Measurements from ENCODE around the gene DUSP7.

Gene DUSP7, protein sequence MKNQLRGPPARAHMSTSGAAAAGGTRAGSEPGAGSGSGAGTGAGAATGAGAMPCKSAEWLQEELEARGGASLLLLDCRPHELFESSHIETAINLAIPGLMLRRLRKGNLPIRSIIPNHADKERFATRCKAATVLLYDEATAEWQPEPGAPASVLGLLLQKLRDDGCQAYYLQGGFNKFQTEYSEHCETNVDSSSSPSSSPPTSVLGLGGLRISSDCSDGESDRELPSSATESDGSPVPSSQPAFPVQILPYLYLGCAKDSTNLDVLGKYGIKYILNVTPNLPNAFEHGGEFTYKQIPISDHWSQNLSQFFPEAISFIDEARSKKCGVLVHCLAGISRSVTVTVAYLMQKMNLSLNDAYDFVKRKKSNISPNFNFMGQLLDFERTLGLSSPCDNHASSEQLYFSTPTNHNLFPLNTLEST

DNA sequence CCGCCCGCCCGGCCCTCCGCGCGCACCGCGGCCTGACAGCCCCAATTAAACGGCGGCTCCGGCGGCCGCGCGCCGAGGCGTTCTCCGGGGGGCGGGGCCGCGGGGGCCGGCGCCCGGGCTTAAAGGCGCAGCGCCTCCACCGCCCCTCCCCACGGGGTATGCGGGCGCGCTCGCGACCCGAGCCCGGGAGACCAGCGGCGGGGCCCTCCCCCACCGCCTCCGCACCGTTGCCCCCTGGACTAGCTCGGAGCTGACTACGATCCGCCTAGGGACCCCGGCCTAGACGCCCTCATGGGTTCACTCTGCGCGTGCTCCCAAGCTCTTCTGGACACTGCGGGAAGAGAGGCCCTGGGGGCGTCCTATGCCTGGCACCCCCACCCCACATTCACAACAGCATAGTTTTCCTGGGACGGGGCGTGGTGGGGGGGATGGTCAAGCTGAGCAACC is at the start of gene DUSP7:
TSS of gene DUSP7 (minus strand) at position 51 of the 447 bp plus-strand sequence. CDS start 205 bp downstream, outside the sequence.
- DNase-seq: peak; percentile 62

DNA sequence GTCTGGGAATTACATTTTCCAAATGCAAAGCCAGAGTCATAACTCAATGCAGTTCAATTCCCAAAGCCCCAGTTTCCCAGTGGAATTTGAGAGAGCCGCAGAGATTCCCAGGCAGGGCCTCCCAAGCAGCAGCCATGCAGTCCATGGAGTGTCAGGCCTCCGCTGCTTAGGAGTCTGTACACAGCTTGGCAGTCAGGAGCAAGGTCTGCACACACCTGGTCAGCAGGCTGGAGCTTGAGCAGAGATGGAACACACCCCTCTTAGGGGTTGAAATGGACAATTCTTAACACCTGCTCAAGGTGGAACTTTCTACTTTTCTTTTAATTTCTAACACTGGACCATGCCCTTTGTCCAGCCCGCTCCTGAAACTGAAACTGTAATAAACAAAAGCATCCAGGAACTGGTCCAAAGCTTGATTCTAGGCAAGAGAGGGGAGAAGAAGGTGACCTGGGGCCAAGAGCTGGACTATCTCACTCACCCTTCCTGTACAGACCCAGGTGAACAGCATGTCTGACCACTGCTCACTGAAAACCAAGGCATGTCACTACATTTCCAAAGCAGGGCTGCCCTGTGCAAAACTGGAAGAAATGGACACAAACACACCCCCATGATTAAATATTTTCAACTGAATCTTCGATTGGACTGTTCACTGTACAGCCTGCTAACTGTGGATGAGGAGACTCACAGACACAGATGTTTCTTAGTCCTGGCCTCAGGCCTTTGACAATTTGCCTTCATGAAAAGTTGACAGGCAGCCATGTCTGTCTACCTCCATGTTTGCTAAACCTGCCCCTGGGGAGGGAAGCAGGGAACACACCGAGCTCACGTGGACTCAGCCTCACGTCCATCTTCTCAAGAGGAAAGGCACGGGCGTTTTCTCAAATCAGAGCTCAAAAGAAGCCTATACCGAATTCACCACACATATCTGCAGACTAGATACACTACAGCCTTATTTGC is 48.6 kb upstream of the DUSP7 start:
- DNase-seq: no peak

DNA sequence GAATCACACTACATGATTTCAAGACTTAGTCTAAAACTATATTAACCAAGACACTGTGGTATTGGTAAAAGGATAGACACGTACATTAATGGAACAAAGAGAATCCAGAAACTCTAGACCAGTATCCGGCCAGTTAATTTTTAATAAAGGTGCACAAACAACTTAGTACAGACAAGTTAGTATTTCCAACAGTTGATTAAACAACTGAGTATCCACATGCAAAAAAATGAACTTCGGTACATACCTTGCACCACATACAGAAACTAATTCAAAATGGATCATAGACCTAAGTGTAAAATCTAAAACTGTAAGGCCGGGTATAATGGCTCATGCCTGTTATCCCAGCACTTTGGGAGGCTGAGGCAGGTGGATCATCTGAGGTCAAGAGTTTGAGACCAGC is 46.6 kb upstream of the DUSP7 start:
- DNase-seq: no peak

DNA sequence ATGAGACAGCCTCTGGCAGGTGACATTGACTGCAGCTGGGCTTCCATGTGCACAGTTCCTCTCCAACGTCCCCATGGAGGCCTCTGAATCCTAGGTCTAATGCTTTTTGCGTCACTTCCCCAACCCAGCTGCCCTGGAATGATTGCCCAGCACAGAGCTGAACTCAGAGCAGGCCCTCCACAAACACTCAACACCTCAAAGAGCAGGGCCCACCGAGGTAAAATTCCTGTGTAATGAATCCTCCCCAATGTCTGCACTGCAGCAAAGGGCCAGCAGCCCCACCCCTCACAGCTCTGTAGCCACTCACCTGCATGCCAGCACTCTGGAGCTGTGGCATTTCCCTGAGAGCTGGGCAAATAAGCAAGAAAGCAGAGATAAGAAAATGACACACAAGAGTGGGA is 42.6 kb upstream of the DUSP7 start:
- no peak for DNase-seq

DNA sequence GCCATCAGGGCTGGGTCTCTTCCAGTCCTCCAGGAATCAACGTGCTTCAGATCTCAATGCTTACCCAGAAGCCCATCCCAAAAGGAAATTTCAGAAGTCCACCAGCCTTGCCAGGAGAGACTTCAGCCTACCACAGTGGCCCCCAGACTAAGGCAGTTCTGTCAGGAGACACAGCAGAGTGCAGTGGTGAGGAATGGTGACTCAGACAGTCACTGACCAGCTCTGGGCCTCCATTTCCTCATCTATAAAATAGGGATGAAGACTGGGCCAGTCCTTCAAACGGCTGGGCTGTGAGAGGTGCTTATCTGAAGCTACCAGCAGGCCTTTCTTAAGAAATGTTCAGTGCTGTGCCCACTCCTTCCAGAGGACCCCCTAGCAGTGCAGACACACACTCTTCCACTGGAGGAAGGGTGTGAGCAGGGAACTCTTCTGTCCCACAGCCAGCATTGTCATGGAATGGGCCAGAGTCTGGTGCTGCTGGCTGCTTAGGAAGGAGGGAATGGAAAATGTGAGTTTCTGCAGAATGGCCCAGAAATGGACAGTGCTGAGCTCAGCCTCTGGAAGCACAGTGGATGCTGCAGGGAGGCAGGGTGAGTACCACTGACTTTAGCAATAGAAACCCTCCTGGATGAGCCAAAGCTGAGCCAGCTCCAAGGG is 41.6 kb upstream of the DUSP7 start:
- DNase-seq: no peak

DNA sequence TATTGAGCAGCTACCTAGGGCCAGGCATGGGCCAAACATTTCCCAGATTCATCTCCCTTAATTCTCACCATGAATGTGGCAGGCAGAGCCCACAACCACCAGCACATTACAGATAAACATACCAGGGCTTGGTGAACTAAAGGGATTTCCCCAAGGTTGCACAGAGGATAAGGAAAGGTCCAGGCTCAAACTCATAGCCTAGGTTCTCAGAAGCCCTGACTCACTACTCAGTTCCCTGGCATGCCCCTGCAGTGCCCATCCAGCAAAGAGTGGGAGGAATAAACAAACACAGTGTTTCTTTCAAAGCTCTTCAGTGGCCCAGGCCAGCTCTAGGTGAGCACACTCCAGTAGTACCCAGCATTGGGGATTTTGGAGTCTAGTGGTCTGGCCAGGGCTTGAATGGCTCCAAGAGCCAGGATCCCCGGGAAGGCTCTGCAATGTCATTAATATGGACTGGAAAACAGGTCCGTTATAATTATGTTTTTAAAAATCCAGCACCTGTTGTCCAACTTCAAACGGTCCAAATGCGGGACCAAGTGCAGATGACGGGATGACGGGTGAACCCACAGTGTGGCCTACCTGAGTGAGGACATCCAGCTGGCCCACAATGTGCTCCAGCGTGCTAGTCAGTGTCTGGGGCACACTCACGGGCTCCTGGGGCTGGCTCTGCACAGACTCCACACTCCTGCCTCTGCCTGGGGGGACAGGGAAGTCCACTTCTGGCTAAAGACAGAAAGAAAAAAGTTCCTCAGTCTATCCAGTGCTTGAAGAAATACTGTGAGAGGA is 39.8 kb upstream of the DUSP7 start:
- DNase-seq: no peak

DNA sequence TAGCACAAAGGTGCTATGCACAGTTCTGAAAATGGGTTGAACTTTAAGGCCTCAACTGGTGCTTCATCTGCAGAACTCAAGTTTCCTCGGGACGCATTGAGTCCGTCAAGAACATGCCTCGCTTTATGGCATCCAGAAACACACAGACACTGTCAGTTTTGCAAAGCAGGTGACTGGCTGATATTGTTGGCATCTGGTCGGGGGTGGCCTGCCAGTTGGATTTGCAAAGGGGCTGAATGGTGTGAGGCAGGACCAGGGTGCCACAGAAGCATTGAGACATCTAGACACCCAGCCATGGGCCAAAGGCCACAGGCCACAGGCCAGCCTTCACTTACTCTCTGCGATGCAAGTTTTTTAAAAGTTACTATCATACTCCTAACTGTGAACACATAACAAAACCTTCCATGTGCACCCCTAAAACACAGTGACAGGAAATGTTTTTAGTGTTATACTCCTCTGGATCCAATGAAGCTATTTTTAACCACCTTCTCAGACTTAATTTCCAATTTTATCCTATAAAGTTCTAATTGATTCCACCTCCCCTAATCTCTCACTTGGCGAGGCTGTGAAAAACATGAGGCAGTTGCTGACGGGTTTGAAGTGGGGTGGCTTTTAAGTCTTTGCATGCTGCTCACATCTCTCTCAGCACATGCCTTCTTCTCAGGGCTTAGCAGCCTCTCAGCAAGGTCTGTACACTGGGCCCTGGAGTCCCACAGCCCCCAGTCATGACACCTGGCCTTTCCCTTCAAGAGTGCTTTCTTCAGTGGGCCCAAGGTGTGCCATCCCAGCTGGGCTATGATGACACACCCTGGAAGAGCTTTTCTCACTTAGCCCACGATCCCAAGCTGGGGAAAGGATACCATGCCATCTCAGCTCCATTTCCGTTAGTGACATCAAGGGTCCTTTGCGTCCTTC is 38.5 kb upstream of the DUSP7 start:
- DNase-seq: no peak

DNA sequence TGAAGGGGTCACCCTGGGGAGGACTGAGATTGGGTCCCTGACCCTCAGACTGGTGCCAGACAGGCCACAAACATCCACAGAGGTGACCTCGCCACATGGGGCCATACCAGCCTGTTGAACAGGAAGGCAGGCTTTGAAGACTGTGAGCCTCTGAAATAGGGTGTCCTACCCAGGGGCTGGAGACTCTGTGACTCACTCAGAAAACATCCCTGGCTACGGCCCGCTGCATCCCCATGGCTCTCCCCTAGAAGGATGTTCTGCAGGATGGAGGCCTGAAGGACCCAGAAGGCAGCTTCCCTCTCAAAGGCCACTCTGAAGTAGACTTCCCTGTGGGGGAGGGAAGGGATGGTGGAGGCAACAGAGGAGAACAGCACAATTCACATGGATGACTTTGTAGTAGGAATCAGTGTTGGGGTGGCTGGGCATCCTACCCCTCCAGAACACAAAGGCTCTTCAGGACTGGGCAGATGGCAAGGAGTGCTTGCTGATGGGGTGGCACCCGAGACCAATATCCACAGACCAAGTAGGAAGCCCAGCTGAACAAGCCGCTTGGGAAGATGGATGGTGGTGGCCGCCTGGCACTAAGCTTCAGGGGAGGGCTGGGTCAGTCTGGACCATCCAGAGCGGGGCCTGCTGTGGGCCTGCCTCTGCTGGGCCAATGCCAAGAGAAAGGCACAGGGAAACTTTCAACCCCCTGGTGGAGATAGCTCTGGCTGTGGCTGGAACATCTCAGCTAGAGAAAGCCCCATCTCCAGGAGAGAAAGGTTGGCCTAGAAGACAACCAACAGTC is 37.6 kb upstream of the DUSP7 start:
- no peak for DNase-seq

DNA sequence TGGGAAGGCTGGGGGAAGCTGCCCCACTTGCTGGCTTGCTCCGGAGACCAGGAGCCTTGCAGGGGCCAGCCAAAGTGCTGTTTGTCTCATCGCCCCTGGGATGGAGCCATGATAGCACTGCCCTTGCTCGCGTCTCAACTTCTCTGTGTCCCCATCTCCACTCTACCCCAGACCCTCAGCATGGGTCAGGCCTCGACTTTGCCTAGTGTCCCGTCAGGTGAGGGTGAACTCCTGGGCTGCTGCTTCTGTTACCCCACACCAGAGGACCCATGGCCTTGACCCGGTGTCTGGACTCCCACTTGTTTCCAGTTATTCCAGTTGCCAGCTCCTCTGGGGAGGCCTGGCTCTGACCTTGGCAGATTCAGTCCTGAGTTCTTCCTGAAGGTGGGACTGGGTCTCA is 36.5 kb upstream of the DUSP7 start:
- no peak for DNase-seq

DNA sequence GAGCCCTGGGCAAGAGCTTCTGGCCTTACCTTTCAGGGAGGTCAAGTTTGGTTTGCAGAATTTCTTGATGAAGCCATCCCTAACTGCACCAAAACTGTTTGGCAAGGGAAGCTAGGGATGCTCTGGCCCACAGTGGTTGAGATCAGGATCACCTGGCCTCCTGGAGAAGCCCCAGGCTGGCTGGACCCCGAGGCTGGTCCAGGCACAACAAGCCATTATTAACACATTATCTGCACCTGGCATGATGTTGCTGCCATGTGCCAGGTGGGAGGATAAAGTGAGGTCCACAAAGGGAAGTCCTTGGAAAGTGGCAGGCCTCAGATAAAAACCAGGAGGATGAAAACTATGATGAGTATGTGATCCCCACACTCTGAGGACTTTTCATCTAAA is 35.9 kb upstream of the DUSP7 start:
- DNase-seq: no peak

DNA sequence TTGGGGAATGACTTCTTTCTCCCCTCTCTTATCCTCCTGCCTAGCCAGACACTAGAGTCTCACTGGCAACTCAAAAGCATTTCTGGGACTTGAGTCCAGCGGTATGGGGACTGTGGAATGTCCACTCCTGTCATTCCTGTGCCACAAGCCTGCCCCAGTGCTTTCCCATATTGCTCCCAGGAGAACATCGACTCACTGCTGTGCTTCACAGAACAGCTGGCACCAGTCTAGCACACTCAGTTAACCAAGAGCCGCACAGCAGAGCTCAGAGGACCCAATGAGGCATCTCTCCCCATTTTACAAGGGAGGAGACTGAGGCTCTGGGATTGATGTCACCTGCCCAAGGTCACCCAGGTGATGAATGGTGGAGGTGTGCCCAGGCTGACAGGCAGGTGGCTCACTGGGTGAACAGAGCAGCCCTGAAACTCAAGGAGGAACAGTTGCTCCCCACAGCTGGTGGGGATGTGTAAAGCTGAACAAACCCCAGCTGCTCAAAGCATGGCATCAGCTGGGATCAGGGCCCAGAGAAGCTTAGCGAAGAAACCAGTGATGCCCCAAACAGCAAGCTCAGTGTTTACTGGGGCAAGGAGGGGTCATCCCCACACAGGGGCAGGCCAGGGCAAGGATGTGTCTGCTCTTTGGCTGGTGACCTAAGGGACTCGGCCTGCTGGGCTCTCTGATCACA is 35.4 kb upstream of the DUSP7 start:
- no peak for DNase-seq

DNA sequence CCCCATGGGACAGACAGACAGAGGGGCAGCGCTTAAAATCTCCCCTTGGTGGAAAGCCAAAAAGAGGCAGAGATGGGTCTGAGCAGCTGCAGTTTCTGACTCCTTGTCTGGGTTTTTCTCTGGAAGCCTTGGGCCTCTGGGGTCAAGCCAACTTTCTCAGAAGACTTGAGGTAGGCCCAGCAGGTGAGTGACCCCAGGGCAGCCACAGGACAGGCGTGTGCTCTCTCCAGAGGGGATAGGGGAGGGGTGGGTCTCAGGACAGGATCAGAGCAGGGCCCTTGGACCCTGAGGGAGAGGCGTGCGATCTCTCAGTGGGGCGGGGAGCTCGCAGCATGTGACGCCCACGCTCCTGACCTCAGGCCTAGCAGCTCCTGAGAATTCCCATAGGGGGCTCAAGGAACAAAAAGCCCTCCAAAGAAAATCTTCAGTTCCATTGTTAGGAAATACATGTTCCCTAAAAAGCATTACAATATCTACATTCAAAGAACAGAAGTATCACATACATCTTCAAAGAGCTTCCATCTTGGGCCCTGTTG is 34.6 kb upstream of the DUSP7 start:
- DNase-seq: no peak

DNA sequence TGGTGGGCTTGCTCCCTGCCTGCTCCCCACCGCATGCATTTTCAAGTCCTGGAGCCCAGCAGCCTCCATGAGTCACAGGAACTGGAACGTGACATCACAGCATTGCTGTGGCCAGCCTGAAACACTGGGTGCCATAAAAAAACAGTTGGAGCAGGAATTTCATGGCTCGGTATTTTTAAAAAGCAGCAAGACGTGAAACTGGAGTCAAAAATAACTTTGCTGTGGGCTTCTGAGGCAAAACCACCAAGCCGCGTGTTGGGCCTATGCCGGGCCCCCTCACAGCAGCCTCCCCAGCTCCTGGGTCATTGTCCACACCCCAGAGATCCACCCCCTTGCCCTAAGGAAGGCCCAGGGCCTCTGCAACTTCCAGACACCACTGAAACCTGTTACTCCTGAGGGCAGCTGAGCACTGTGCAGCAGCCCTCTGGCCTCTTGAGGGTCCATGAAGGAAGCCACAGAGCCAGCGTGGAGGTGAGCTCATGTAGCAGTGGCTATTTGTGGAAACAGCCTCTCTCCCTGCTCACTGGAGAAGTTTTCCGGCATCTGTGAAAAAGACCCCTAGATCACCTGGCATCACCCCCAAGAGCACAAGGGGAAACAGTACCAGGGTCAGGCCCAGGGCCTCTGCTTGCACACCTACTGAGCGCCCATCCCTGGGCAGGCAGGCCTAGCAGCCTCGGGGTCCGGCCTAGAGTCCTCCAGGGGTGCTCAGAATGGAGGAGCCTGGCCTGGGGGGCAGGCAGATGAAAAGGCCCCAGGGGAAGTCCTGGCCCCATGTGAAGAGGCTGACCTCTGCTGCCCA is 34.0 kb upstream of the DUSP7 start:
- no peak for DNase-seq

DNA sequence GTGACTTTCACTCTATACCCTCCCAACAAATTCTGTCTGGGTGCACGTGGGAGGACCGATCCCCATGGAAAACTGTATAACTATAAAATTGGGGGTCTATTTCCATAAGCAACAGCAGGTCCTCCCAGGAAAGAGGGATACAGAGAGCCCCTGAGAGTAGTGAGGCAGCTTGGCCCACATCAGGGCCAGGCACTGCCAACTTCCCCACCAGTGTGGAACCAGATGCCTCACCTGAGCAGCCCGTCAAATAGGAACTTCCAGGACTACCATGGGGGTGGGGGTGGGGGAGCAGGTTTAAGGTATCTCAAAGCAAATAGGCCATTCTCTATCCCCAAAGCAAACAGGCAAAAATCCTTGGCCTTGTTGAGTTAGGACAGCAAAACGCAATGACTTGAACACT is 33.3 kb upstream of the DUSP7 start:
- no peak for DNase-seq

DNA sequence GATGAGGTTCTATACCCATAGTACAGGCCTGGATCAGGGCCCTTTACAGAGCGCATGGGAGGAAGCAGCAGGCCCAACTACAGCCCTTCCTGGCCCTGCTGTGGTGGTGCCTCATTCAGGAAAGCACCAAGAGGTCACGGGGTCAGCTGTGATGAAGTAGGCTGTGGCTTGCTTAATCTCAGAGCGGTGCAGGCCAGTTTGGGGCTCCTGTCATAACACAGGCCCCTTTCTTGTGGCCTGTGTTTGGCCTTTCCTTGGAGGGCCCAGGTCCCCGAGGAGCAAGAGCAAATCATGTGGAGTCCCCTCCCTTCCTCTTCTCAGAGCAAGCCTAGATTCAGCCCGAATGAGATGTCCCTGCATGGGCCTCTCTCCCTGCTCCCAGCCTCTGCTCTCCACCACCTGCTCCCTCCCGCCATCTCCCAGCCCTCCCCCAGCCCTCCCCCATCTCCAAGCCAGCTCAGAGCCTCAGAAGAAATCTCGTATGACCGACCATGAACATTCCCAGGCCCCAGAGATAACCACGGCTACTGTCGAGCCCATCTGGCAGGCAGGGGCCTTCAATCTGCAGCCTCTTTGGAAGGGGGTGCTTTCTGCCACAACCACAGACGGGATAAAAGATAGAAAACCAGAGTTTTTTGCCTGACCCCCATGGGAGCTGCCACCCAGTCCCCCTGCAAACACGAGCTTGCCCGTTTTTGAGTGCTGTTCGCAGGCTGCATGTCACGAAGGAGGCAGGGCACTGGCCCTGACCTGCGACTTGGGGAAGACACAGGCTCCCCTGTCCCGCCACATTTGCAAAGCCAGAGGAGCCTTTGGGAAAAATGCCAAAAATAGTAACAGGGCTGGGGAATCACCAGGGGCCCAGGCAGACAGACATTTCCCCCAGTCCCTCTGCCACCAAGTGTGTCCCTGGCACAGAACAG is 32.3 kb upstream of the DUSP7 start:
- no peak for DNase-seq

DNA sequence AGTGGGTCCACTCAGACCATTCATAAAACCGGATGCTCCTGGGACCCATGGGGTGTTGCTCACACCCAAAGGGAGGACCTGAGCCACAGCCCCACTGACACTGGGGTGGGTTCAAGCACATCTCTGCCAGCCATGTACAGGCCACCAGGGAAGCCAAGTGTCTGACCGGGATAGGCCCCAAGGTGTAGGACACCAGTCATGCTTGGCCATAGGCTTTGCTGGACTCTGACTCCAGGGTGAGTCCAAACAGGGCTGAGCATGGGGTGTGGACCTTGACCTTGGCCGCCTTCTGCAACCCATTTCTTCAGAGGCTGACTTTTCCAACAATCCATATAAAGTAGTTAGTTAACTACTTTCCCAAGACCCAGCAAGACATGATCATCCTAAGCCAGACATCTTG is 31.4 kb upstream of the DUSP7 start:
- DNase-seq: no peak

DNA sequence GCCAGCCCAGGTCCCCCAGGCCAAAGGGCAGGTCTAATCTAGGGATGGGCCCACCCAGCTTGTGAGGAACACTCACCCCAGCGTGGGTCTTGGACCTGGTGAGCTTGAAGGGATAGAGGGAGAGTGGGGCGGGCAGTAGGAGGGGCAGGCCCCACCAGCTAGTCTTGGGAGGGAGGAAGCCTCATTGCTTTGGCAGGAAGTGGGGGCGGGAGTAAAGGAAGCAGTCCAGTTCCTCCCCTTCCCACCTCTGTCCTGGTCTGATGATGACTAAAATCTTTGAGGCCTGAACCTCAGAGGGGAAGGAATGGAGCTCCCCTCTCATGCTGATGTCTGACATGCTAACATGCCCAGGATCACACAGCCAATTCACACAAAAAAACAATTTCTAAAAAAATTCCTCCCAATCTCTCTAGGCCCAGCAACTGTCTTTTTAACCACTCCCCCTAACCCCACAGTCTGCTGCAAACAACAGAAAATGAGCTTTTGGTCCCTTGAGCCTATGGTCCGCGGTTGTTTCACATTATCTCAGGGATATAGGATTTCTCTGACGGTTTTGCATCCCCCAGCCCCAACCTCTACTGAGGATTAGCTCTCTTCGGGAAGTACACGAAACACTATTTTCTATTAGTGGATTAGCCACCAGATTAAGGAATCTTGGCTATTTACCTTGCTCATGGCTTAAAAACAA is 30.7 kb upstream of the DUSP7 start:
- DNase-seq: no peak
